K562 (cell line): ENCODE data around the gene ACBD4. TPM values are rescaled to one million over a fixed set of nuclear protein-coding genes. Genes with fewer than 3 reads are reported as not detected.

Experiments
- ATAC-seq: fragments of 200-7000 bp; cut with Tn5 transposase; 3 replicates; pipeline ENCODE4 v1.9.1; 2020; ENCODE audit warnings: moderate library complexity
- BruUV-seq: library from RNA; stranded (reverse); fragments of 400-500 nt; replicated peaks from 2 replicates; lab custom pipeline; 2021; lab: Mats Ljungman, UMichigan
- CTCF ChIA-PET: fragments of 300-600 bp; formaldehyde crosslinking; extraction: SDS; loops from one replicate; lab custom pipeline; 2021; ENCODE audit warnings: low intra/inter-chr PET ratio; lab: Yijun Ruan, JAX
- POLR2A ChIA-PET: fragments of 300-600, 350-650 bp; sonication (Branson Sonifier 250); formaldehyde crosslinking; extraction: SDS; loops from one replicate; lab custom pipeline; 2021; ENCODE audit warnings: antibody characterized with exemption, inconsistent platforms; lab: Yijun Ruan, JAX
- DNase-seq, 4 experiments: peaks; one replicate each; pipeline versions ENCODE4 v3.0.0 to v3.0.0-alpha.2; 2011 to 2018; ENCODE audit warnings: low spot score in 3 of 4, mixed read lengths in 3 of 4; ENCODE audit errors: extremely low read depth in 1 of 4
- FAIRE-seq: peaks from 2 replicates; lab custom pipeline; 2011; peaks lifted over from hg19 to GRCh38; lab: Jason Lieb, UNC
- H2AFZ ChIP-seq: 2 replicates; pipeline ENCODE4 v1.6.0; 2011; ENCODE audit warnings: low read depth, low read length, control low read depth, inconsistent platforms
- H3K27ac ChIP-seq: fragments of 200-600 bp; 3 replicates; pipeline ENCODE4 v1.8.0; 2011; ENCODE audit warnings: low read depth, mild to moderate bottlenecking, control low read depth, inconsistent platforms, low read length, moderate library complexity, mixed read lengths; ENCODE audit errors: extremely low read depth
- H3K27me3 ChIP-seq, 2 experiments: fragments of 300-600 bp in 1 of 2; 2 replicates in 1 of 2; 3 replicates in 1 of 2; pipeline versions ENCODE4 v1.6.0 to v1.8.0; 2011; ENCODE audit warnings: inconsistent platforms in 2 of 2, low read length in 2 of 2, mild to moderate bottlenecking in 1 of 2, mixed read lengths in 1 of 2, moderate library complexity in 1 of 2; ENCODE audit not compliant: control insufficient read depth in 2 of 2, insufficient read depth in 2 of 2
- H3K36me3 ChIP-seq: fragments of 300-600 bp; 3 replicates; pipeline ENCODE4 v1.8.0; 2011; ENCODE audit warnings: mild to moderate bottlenecking, low read length, inconsistent platforms; ENCODE audit not compliant: control insufficient read depth, insufficient read depth
- H3K4me1 ChIP-seq, 2 experiments: fragments of 200-600 bp in 1 of 2; replicated peaks in 1 of 2; 2 replicates in 1 of 2; 3 replicates in 1 of 2; pipeline versions ENCODE4 v1.5.1 to v1.8.0; 2011; ENCODE audit warnings: inconsistent platforms in 2 of 2, low read length in 2 of 2, mild to moderate bottlenecking in 1 of 2, mixed read lengths in 1 of 2, moderate library complexity in 1 of 2; ENCODE audit not compliant: control insufficient read depth in 2 of 2, insufficient read depth in 2 of 2
- H3K4me2 ChIP-seq: 2 replicates; pipeline ENCODE4 v1.6.1; 2011; ENCODE audit warnings: low read length, control low read depth, inconsistent platforms, mixed read lengths; ENCODE audit not compliant: insufficient read depth
- H3K4me3 ChIP-seq: fragments of 200-600 bp; sonication (generic), shearing (Covaris generic); 2 replicates; pipeline ENCODE4 v1.5.1; 2016; ENCODE audit warnings: control low read depth, inconsistent platforms
- H3K79me2 ChIP-seq: fragments of 200-600 bp; 3 replicates; pipeline ENCODE4 v1.8.0; 2011; ENCODE audit warnings: low read length, inconsistent platforms; ENCODE audit not compliant: control insufficient read depth, insufficient read depth
- H3K9ac ChIP-seq, 2 experiments: 2 replicates each; pipeline versions ENCODE4 v1.6.0 to v1.6.1; 2011; ENCODE audit warnings: low read depth in 2 of 2, low read length in 2 of 2, control low read depth in 1 of 2, inconsistent platforms in 1 of 2, mild to moderate bottlenecking in 1 of 2, mixed read lengths in 1 of 2; ENCODE audit not compliant: insufficient read depth in 1 of 2
- H3K9me1 ChIP-seq: one replicate; pipeline ENCODE4 v1.6.0; 2011; ENCODE audit warnings: inconsistent platforms, mild to moderate bottlenecking, low read length, moderate library complexity; ENCODE audit not compliant: control insufficient read depth, insufficient read depth
- H3K9me3 ChIP-seq: replicated peaks from 2 replicates; pipeline ENCODE4 v1.5.1; 2011; ENCODE audit warnings: low read depth, low read length, inconsistent platforms; ENCODE audit not compliant: control insufficient read depth, insufficient read depth
- H4K20me1 ChIP-seq: replicated peaks from 2 replicates; pipeline ENCODE4 v1.6.1; 2011; ENCODE audit warnings: low read length, inconsistent platforms, mixed read lengths; ENCODE audit not compliant: control insufficient read depth, insufficient read depth
- PKNOX1 ChIP-seq: fragments of 450-650 bp; IDR thresholded peaks from 2 replicates; pipeline ENCODE4 v1.6.1; 2016
- SMAD2 ChIP-seq: fragments of 150-350 bp; IDR thresholded peaks from 2 replicates; pipeline ENCODE4 v1.6.1; 2014; ENCODE audit warnings: low read depth, mild to moderate bottlenecking, low read length
- TAF7 ChIP-seq: fragments of 450-650 bp; IDR thresholded peaks from 2 replicates; pipeline ENCODE4 v1.6.1; 2016; ENCODE audit warnings: missing genetic modification characterization, missing compliant biosample characterization
- ZNF239 ChIP-seq: fragments of 250-450 bp; sonication (Bioruptor Pico); IDR thresholded peaks from 2 replicates; pipeline ENCODE4 v1.4.0; 2020; ENCODE audit warnings: mild to moderate bottlenecking
- WGBS: fragments of 100-300 bp; shearing (Covaris generic); methylation state at CpG from one replicate; pipeline ENCODE4 v1.1.6; 2016; ENCODE audit warnings: low coverage, mixed read lengths; ENCODE audit not compliant: insufficient coverage; ENCODE audit errors: missing lambda C conversion rate; 5-methylcytosine and 5-hydroxymethylcytosine counted together
- in situ Hi-C: fragments of 300-500 bp; cut with MboI; formaldehyde crosslinking; loops from 4 replicates; pipeline ENCODE4 v1.15.0; 2018; ENCODE audit warnings: inconsistent platforms, mixed read lengths
- intact Hi-C: fragments of 100-400 bp; cut with micrococcal nuclease; formaldehyde crosslinking; loops from 2 replicates; pipeline ENCODE4 v1.14.2; 2022
- polyA plus RNA-seq, 8 experiments: library from polyadenylated mRNA; depleted of rRNA in 4 of 8; stranded (reverse) in 5 of 8; unstranded in 3 of 8; fragments of >200 nt; fragmentation: Nextera tagmentation in 2 of 8; fragmentation: Illumina TruSeq in 1 of 8; extraction: Ambion mirVana in 2 of 8; extraction: Trizol in 1 of 8; gene quantifications; 2 replicates each; pipeline versions ENCODE4 v1.2.1 to v1.2.3, GENCODE V29; 2011 to 2014; ENCODE audit warnings: inconsistent platforms in 1 of 8, missing spikeins in 1 of 8
- total RNA-seq, 7 experiments: library from RNA; depleted of rRNA in 6 of 7; stranded (reverse); fragments of >200 nt in 6 of 7; fragmentation: Illumina TruSeq in 2 of 7; extraction: Trizol in 2 of 7; gene quantifications; 2 replicates each; pipeline versions ENCODE4 v1.2.1 to v1.2.3, GENCODE V29; 2011 to 2021; ENCODE audit warnings: low replicate concordance in 1 of 7
- TF ChIP-seq, protein P1 (sequence below): fragments of 250-450 bp; sonication (Bioruptor Pico); IDR thresholded peaks from 2 replicates; pipeline ENCODE4 v1.9.0; 2021; ENCODE audit warnings: mild to moderate bottlenecking
- TF ChIP-seq, protein P2 (sequence below): sonication (generic); formaldehyde crosslinking; IDR thresholded peaks from 2 replicates; pipeline ENCODE4 v1.8.0; 2022; ENCODE audit warnings: missing genetic modification reagents, mild to moderate bottlenecking, moderate library complexity, borderline replicate concordance
- TF ChIP-seq, protein P3 (sequence below): fragments of 450-650 bp; formaldehyde crosslinking; IDR thresholded peaks from 2 replicates; pipeline ENCODE4 v1.4.0; 2022; ENCODE audit warnings: missing genetic modification characterization

Gene ACBD4
- total and polyA plus RNA-seq, 9 of the 15 experiments (the other 6 are each of a cell fraction or from before 2014, with no cell fraction given): 0.14 to 6.9 (median 4.6) TPM

DNA sequence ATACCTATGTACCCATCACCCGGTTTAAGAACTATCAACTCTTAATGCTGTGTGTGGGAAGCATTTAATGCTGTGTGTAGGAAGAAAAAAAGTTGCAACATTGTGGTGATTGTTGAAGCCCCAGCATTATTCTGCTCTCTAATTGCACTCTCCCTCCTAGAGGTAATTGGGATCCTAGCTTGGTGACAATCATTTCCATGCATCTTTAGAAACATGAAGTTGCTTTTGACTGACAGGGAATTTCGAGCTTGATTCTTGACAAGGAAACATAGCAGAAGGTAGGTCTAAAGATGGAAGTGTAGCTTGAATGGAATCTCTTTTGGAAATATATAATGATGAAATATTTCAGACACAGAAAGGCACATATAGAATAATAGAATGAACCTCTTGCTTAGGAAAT, 53.5 kb downstream of the ACBD4 start:
- intact Hi-C loops (no loop called here), in situ Hi-C loops (no loop called here)
- H3K27me3 ChIP-seq: no peaks in the 10 kb centered on the region; a peak in 2 of 5 replicates
- H3K4me2 ChIP-seq: no peak overlapping the region
- BruUV-seq: no TSS peak
- H3K27ac ChIP-seq: no peak overlapping the region
- CTCF ChIA-PET: no interaction called here
- no peak overlapping the region for H2AFZ ChIP-seq
- H3K4me3 ChIP-seq: no peak overlapping the region
- 9% methylated on average over 2 of the region's 2 CpGs for WGBS
- H3K9me3 ChIP-seq: no peaks in the 10 kb centered on the region
- H3K4me1 ChIP-seq: no peaks in the 10 kb centered on the region
- H3K79me2 ChIP-seq: no peaks in the 10 kb centered on the region
- no peaks in the 10 kb centered on the region for H4K20me1 ChIP-seq
- ATAC-seq: no peak
- no peak for DNase-seq
- FAIRE-seq: no peak
- POLR2A ChIA-PET: interaction anchor here (0.6 to 6.9 kb wide), 2 partner anchors 19 to 39 kb away, joined by 3 to 58 read pairs; partner anchors contain the start of gene HEXIM1
- H3K36me3 ChIP-seq: no peaks in the 10 kb centered on the region
- TF ChIP-seq SMAD2 (no peak), PKNOX1 (peak; percentile 61; the same call in 1 of the 2 replicates), TAF7 (tag) (no peak), ZNF239 (CRISPR knock-in tag) (no peak)
- TF ChIP-seq, protein P1, sequence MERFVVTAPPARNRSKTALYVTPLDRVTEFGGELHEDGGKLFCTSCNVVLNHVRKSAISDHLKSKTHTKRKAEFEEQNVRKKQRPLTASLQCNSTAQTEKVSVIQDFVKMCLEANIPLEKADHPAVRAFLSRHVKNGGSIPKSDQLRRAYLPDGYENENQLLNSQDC (CRISPR knock-in tag): no peak
- TF ChIP-seq, protein P2, sequence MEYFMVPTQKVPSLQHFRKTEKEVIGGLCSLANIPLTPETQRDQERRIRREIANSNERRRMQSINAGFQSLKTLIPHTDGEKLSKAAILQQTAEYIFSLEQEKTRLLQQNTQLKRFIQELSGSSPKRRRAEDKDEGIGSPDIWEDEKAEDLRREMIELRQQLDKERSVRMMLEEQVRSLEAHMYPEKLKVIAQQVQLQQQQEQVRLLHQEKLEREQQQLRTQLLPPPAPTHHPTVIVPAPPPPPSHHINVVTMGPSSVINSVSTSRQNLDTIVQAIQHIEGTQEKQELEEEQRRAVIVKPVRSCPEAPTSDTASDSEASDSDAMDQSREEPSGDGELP (CRISPR knock-in tag): no peak
- TF ChIP-seq, protein P3, sequence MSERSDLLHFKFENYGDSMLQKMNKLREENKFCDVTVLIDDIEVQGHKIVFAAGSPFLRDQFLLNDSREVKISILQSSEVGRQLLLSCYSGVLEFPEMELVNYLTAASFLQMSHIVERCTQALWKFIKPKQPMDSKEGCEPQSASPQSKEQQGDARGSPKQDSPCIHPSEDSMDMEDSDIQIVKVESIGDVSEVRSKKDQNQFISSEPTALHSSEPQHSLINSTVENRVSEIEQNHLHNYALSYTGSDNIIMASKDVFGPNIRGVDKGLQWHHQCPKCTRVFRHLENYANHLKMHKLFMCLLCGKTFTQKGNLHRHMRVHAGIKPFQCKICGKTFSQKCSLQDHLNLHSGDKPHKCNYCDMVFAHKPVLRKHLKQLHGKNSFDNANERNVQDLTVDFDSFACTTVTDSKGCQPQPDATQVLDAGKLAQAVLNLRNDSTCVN: no peak
- no peaks in the 10 kb centered on the region for H3K9me1 ChIP-seq
- H3K9ac ChIP-seq: no peak overlapping the region
